Uterus (tissue), 4 donors: ENCODE results near the gene COL19A1. TPM values are rescaled to one million over a fixed set of nuclear protein-coding genes. Genes with fewer than 3 reads are reported as not detected.

ENCODE experiments used
- DNase-seq, 2 donors: peaks; one replicate each; pipeline ENCODE4 v3.0.0-alpha.2; 2019 to 2020
- H3K27ac ChIP-seq, 2 donors: fragments of 200-600 bp; sonication (generic); 1 replicate in 1 of 2; 2 replicates in 1 of 2; pipeline ENCODE4 v1.5.1; 2016 to 2018
- H3K27me3 ChIP-seq, 2 donors: fragments of 200-600 bp; sonication (generic); one replicate each; pipeline ENCODE4 v1.5.1; 2018 to 2019; ENCODE audit warnings: control low read depth in 1 of 2
- H3K36me3 ChIP-seq, 2 donors: fragments of 200-600 bp; sonication (generic); one replicate each; pipeline ENCODE4 v1.5.1; 2019; ENCODE audit warnings: control low read depth in 1 of 2
- H3K4me1 ChIP-seq, 2 donors: fragments of 200-600 bp; sonication (generic); one replicate each; pipeline ENCODE4 v1.5.1; 2018 to 2019; ENCODE audit warnings: control low read depth in 1 of 2
- H3K4me3 ChIP-seq, 2 donors: fragments of 200-600 bp; sonication (generic); 1 replicate in 1 of 2; 2 replicates in 1 of 2; pipeline ENCODE4 v1.5.1; 2018 to 2019; ENCODE audit warnings: mild to moderate bottlenecking in 1 of 2
- H3K9me3 ChIP-seq, 2 donors: fragments of 200-600 bp; sonication (generic); one replicate each; pipeline ENCODE4 v1.5.1; 2019; ENCODE audit warnings: control low read depth in 1 of 2
- POLR2A ChIP-seq, 2 donors: fragments of 450-650 bp; IDR thresholded peaks; one replicate each; pipeline ENCODE4 v1.6.1; 2016; ENCODE audit warnings: antibody characterized with exemption in 2 of 2, mild to moderate bottlenecking in 1 of 2, moderate library complexity in 1 of 2
- intact Hi-C: fragments of 100-400 bp; cut with DNase I; formaldehyde crosslinking; loops from one replicate; pipeline ENCODE4 v1.15.1; 2023; ENCODE audit warnings: low total_unique reads
- total RNA-seq, 4 donors: library from RNA; depleted of rRNA in 3 of 4; stranded (reverse); fragments of >200 nt in 3 of 4; gene quantifications; one replicate each; pipeline versions ENCODE4 v1.1.0 to v1.2.4, GENCODE V29; 2014 to 2023
- TF ChIP-seq, protein P1 (sequence below), 4 experiments: fragments of 200-600 bp in 2 of 4; fragments of 450-650 bp in 2 of 4; sonication (generic) in 2 of 4; IDR thresholded peaks; one replicate each; pipeline ENCODE4 v1.5.1; 2016 to 2019; ENCODE audit warnings: antibody characterized with exemption in 4 of 4, mild to moderate bottlenecking in 2 of 4, moderate library complexity in 1 of 4
- donor health status: DM: yes; HTN: yes; CAD: no.

The COL19A1 gene
- total RNA-seq, 4 donors from 2014 or later = under 0.01 to 0.28 TPM; not detected in 2

DNA sequence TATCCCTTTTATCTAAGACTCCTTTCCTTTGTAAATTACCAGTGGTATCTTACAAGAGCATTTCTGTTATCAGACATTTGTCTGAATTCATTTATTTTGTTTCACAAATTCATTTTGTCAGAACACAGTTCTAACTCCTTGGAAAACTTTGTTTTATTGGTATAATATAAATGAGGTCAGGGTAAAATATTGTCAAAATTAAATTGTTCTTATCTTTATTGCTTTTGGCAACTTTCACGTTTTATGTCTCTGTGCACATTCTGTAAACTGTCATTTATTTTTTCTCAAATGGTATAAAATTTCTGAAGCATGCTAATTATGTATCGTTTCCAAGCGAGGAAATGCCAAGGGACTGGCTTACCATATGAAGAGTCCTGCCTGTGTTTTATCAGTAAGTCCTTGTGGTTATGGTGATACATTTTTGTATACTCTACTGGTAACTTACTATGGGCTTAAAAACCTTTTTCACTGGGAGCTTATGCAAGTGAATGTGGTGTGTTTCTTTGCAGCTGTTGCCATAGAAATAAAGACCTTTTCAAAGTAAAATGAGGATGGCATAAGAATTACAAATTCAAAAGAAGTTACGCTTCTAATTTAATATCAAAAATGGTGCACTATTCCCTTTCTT, 214.2 kb downstream of the COL19A1 start:
- DNase-seq = no peak
- Histone ChIP-seq H3K9me3 (no peaks in the 10 kb centered on the region), H3K4me3 (no peak overlapping the region), H3K36me3 (no peaks in the 10 kb centered on the region), H3K4me1 (no peaks in the 10 kb centered on the region), H3K27me3 (no peaks in the 10 kb centered on the region), H3K27ac (no peak overlapping the region)
- intact Hi-C loops = no loop called here
- TF ChIP-seq, protein P1, sequence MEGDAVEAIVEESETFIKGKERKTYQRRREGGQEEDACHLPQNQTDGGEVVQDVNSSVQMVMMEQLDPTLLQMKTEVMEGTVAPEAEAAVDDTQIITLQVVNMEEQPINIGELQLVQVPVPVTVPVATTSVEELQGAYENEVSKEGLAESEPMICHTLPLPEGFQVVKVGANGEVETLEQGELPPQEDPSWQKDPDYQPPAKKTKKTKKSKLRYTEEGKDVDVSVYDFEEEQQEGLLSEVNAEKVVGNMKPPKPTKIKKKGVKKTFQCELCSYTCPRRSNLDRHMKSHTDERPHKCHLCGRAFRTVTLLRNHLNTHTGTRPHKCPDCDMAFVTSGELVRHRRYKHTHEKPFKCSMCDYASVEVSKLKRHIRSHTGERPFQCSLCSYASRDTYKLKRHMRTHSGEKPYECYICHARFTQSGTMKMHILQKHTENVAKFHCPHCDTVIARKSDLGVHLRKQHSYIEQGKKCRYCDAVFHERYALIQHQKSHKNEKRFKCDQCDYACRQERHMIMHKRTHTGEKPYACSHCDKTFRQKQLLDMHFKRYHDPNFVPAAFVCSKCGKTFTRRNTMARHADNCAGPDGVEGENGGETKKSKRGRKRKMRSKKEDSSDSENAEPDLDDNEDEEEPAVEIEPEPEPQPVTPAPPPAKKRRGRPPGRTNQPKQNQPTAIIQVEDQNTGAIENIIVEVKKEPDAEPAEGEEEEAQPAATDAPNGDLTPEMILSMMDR (IDR thresholded peaks at IDR 0.05) = no peak
- no peak for TF ChIP-seq POLR2A (IDR thresholded peaks at IDR 0.05)

DNA sequence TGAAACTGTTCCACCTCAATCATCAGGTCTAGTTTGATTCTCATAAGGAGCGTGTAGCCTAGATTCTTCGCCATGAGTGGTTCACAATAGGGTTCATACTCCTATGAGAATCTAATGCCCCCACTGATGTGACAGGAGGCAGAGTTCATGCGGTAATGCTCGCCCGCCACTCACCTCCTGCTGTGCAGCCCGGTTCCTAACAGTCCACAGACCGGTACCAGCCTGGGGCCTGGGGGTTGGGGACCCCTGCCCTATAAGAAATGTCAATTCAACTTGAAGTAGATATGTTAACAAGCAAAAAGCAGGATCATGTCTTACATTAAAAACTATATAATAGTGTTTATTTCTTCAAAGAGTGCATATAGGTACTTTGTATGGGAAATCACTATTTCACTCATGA, 216.5 kb downstream of the COL19A1 start:
- Histone ChIP-seq H3K27me3 (no peaks in the 10 kb centered on the region), H3K36me3 (no peaks in the 10 kb centered on the region), H3K4me3 (no peak overlapping the region), H3K4me1 (no peaks in the 10 kb centered on the region), H3K9me3 (no peaks in the 10 kb centered on the region), H3K27ac (no peak overlapping the region)
- intact Hi-C loops = no loop called here
- no peak for DNase-seq
- TF ChIP-seq POLR2A (IDR thresholded peaks at IDR 0.05) = no peak
- TF ChIP-seq, protein P1 (IDR thresholded peaks at IDR 0.05) = no peak

DNA sequence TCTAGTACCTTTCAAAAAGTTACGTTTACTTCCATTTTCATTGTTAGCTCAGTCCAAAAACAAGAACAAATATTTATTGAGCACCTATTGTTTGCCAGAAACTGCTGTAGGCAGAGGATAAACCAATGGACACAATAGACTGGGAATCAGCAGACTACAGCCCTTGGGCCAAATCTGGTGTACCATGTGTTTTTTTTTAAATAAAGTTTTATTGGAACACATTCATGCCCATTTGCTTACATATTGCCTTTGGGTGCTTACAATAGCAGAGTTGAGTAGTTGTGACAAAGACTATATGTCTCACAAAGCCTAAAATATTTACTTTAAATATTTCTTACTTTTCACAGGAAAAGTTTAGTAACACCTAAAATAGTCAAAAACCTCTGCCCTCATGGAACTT, 220.4 kb downstream of the COL19A1 start:
- no peaks in the 10 kb centered on the region for H3K36me3 ChIP-seq
- DNase-seq = no peak
- H3K27me3 ChIP-seq = no peaks in the 10 kb centered on the region
- TF ChIP-seq POLR2A (IDR thresholded peaks at IDR 0.05) = no peak
- TF ChIP-seq, protein P1 (IDR thresholded peaks at IDR 0.05) = no peak
- intact Hi-C loops = no loop called here
- no peaks in the 10 kb centered on the region for H3K9me3 ChIP-seq
- H3K4me3 ChIP-seq = no peak overlapping the region
- H3K4me1 ChIP-seq = no peaks in the 10 kb centered on the region
- no peak overlapping the region for H3K27ac ChIP-seq

DNA sequence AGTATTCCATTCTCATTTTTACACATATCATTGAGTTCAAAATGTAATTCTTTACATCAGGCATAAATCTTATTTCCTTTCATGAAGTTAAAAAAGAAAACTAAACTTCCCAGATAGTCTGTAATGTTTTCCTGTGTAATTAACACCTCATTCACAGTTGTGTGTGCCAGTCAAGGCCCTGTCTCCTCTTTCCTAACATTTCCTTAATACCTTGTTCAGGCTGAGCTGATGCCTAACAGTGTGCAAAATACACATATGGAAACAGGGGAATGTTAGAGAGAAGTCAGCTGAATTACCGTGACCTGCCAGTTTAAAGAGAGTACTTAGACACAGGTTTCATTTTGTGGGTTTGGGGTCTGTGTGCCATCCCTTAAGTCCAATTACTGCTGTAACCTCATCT, 227.8 kb downstream of the COL19A1 start:
- TF ChIP-seq POLR2A (IDR thresholded peaks at IDR 0.05) = no peak
- TF ChIP-seq, protein P1 (IDR thresholded peaks at IDR 0.05) = no peak
- intact Hi-C loops = no loop called here
- no peak for DNase-seq

DNA sequence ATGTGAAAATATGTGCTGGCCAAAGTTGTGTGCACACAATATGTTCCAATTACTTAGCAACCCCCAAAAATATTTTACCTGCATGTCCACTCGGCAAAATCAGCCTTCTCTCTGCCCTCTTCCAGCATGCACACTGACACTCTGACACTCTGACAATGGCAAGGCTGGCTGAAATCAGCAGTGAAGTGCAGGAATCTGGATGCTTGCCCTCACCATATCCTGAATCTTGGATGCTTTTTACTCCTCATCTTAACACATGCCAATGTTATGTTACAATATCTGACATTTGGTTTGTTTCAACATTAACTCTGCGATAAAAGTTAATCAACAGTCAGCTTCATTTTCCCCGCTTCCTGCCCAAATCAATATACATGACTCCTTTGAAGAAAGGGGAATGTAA, 233.4 kb downstream of the COL19A1 start:
- no peaks in the 10 kb centered on the region for H3K4me1 ChIP-seq
- H3K27me3 ChIP-seq = no peaks in the 10 kb centered on the region
- H3K36me3 ChIP-seq = no peaks in the 10 kb centered on the region
- DNase-seq = no peak
- intact Hi-C loops = no loop called here
- H3K27ac ChIP-seq = no peak overlapping the region
- H3K4me3 ChIP-seq = no peak overlapping the region
- no peaks in the 10 kb centered on the region for H3K9me3 ChIP-seq
- no peak for TF ChIP-seq POLR2A (IDR thresholded peaks at IDR 0.05)
- TF ChIP-seq, protein P1 (IDR thresholded peaks at IDR 0.05) = no peak

More for the DNA sequence above, 227.8 kb downstream of the COL19A1 start:
- no peaks in the 10 kb centered on the region for H3K36me3 ChIP-seq
- H3K4me1 ChIP-seq = no peaks in the 10 kb centered on the region
- no peaks in the 10 kb centered on the region for H3K9me3 ChIP-seq
- no peak overlapping the region for H3K4me3 ChIP-seq
- no peak overlapping the region for H3K27ac ChIP-seq
- no peaks in the 10 kb centered on the region for H3K27me3 ChIP-seq
